ENCODE measurements around the gene GRIFIN.

Gene GRIFIN

DNA sequence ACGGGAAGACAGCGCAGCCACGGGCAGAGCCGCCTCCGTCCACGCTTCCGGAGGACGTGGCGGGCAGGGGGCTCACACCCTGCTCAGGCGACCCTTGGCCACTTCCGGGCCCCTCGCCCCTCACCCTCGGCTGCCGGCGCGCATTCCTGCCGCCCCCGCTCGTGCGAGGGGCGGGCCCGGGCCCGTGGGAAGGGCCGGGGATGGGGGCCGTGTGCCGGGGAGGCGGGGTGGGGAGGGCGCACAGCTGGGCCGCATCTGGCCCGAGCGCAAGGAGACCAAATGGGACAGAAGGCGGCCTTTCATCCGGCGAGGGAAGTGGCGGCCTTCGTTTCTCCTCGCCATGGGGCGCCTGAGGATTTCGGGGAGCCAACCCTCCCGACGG lies 42.5 kb upstream of the GRIFIN start:
- TF ChIP-seq JUND (IDR thresholded peaks at IDR 0.05; ENCODE audit: low read depth), result no peak
- no peak for DNase-seq (ENCODE audit: low read depth in 1 of 2, low spot score in 1 of 2)
- in situ Hi-C loops (cut with HindIII; ENCODE audit: low pct_unique_long_range_greater_than_20kb, low sequenced_read_pairs), result no loop called here

DNA sequence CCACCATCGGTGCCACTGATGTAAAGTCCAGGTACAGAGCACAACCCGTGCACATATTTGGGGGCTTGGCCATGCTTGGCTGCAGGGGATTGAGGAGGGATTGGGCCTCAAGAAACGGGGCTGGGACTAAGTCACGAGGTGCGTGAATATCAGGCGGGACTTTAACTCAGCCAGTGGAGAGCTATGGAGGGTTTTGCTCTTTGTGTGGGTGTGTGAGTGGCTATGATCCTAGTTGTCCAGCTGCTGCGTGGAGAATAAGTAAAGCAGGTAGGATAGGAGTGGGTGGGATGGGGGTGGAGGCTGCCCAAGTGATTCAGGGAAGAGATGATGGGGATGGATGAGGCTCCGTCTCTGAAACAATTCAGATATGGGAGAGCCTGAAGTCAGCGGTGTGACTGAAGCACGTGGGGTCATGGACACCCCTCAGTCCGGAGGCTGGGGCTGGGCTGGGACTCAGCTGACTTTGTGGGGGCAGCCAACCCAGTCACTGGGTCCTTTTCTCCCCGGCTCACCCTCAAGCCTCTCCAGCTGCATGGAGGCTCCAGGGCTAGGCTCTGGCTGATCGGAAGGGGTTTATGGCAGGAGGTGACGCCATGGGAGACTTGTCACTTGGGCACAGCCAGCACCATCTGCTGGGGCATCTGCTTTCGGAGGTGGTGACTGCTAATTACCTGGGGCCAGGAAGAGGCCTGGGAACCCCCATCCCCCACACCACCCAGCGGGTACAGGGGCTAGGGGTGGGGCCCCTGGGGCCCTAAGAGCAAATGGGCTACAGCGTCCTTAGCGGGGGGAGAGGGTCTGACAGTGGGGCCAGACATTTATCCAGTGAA lies 41.7 kb upstream of the GRIFIN start:
- in situ Hi-C loops (cut with HindIII; ENCODE audit: low pct_unique_long_range_greater_than_20kb, low sequenced_read_pairs), result no loop called here
- no peak for TF ChIP-seq JUND (IDR thresholded peaks at IDR 0.05; ENCODE audit: low read depth)
- DNase-seq (ENCODE audit: low read depth in 1 of 2, low spot score in 1 of 2), result no peak

DNA sequence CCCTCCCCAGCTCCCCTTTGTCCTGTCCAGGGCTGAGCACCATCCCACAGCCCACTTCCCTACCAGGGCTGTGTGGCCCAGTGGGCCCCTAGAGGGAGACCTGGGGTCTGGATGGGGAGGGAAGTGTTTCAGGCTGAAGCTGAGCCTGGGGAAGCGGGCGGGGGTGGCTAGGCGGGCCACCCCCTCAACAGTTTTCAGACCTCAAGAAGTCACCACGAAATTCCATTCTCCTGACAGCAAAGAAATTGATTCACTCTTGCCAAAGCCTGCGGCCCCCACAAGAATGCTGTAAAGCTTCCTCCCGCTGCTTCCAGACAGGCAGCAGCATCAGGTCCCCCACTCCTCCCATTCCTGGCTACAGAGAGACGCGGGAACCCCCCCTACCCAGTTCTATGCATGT lies 40.8 kb upstream of the GRIFIN start:
- no peak for TF ChIP-seq JUND (IDR thresholded peaks at IDR 0.05; ENCODE audit: low read depth)
- no peak for DNase-seq (ENCODE audit: low read depth in 1 of 2, low spot score in 1 of 2)

DNA sequence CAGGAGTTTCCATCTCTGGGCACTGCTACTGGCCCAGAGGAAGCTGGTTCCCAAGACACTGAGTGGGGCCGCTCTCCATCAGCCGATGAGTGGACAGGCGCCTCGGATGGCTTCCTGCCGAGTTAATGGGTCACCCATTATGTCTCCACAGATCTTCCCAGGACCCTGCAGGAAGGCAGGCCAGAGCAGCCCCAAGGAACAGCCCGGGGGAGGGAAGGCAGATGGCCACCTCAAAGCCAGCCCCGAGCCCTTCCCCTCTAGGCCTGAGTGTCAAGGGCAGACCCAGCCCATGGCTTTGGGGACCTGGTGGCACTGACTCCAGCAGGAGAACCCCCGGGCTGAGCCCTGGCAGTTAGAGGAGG lies 40.0 kb upstream of the GRIFIN start:
- in situ Hi-C loops (cut with HindIII; ENCODE audit: low pct_unique_long_range_greater_than_20kb, low sequenced_read_pairs), result no loop called here
- no peak for TF ChIP-seq JUND (IDR thresholded peaks at IDR 0.05; ENCODE audit: low read depth)
- DNase-seq (ENCODE audit: low read depth in 1 of 2, low spot score in 1 of 2), result no peak

More for the DNA sequence above, 40.8 kb upstream of the GRIFIN start:
- in situ Hi-C loops (cut with HindIII; ENCODE audit: low pct_unique_long_range_greater_than_20kb, low sequenced_read_pairs), result no loop called here

DNA sequence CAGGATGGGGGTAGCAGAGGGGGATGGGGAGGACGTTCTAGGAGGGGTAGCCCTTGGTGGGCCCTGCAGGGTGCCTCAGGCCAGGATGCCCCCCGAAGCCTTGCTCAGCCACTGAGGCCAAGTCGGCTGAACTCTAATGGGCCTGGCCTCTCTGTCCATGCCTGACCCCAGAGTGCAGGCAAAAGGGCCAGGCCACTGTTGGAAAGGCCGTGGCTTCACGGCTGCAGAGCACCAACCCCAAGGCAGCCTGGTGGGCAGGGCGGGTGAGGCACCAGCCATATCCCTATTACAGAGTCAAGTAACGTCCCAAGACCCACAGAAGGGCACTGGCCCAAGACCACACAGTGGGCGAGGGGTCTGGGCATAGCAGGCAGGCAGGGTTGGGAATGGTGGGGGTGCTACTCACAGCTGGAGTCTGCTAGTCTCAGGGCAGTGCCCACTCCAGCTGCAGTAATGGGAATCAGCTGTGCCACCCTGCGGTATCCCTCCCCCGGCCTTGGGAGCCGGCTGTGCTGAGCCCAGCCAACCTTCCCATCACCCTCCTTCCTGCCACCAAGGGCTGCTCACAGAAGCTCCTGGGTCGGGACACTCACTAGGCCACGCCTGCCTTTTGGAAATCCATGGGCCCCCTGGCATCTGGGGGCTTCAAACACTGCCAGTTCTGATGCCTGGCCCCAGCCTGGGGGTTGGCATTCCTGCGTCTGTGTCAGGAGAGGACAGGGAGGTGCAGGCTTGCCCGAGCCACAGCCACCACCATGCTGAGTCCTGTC lies 39.4 kb upstream of the GRIFIN start:
- no peak for TF ChIP-seq JUND (IDR thresholded peaks at IDR 0.05; ENCODE audit: low read depth)
- in situ Hi-C loops (cut with HindIII; ENCODE audit: low pct_unique_long_range_greater_than_20kb, low sequenced_read_pairs), result no loop called here
- no peak for DNase-seq (ENCODE audit: low read depth in 1 of 2, low spot score in 1 of 2)

DNA sequence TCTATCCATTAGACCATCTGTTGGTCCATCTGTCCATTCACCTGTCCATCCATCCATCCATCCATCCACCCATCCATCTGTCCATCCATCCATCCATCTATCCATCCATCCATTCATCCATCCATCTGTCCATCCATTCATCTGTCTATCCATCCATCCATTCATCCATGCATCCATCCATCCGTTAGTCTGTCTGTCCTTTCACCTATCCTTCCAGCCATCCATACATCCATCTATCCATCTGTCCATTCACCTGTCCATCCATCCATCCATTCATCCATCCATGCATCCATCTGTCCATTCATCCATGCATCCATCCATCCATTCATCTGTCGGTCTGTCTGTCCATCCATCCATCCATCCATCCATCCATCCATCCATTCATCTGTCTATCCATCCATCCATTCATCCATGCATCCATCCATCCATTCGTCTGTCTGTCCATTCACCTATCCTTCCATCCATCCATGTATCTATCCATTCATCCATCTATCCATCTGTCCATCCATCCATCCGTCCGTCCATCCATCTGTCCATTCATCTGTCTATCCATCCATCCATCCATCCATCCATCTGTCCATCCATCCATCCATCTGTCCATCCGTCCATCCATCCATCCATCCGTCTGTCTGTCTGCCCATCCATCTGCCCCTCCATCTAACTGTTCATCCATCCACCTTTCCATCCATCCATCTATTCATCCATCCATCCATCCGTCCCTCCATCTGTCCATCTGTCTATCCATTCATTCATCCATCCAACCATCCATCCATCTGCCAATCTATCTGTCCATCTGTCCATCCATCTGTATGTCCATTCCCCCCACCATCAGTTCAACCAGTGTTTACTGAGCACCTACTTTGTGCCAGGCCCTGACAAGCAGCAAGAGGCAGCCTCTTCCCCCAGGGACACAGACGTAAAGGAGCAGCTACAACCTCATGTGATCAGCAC lies 38.5 kb upstream of the GRIFIN start:
- TF ChIP-seq JUND (IDR thresholded peaks at IDR 0.05; ENCODE audit: low read depth), result no peak
- in situ Hi-C loops (cut with HindIII; ENCODE audit: low pct_unique_long_range_greater_than_20kb, low sequenced_read_pairs), result no loop called here
- no peak for DNase-seq (ENCODE audit: low read depth in 1 of 2, low spot score in 1 of 2)

DNA sequence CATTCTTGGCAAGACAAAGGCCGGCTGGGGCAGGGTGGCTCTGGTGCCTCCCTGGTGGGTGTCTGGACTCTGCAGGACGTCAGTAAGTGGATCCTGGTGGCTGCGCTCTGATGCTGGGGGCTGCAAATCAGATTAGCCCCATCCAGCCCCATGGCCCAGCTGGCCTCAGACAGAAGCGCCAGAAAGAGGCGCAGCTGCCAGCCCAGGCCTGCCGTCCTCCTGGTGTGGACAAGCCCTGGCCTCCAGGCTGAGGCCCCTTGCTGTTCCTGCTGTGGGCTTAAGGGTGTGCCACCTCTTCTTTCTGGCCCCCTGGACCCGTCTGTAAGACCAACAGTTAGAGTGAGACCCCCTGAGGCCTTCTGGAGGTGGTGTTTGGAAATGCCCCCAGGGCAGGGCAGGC lies 37.5 kb upstream of the GRIFIN start:
- TF ChIP-seq JUND (IDR thresholded peaks at IDR 0.05; ENCODE audit: low read depth), result no peak
- no peak for DNase-seq (ENCODE audit: low read depth in 1 of 2, low spot score in 1 of 2)
- in situ Hi-C loops (cut with HindIII; ENCODE audit: low pct_unique_long_range_greater_than_20kb, low sequenced_read_pairs), result no loop called here

DNA sequence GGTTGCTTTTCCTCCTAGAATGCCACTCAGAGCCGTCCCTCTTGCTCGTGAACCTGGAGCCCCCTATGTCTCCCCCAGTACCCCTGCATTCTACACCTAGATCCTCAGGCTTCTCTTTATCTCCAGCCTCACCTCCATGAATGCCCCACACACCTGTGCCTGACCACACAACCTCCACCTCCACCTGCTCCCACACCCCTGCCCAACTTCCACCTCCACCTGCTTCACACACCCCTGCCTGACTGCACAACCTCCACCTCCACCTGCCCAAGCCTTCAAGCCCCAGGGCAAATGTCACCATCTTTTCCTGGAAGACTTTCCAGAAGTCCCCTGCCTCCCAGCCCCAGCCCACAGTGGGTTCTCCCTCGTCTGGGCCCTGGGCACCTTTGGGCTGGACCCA lies 36.5 kb upstream of the GRIFIN start:
- in situ Hi-C loops (cut with HindIII; ENCODE audit: low pct_unique_long_range_greater_than_20kb, low sequenced_read_pairs), result no loop called here
- no peak for DNase-seq (ENCODE audit: low read depth in 1 of 2, low spot score in 1 of 2)
- no peak for TF ChIP-seq JUND (IDR thresholded peaks at IDR 0.05; ENCODE audit: low read depth)

DNA sequence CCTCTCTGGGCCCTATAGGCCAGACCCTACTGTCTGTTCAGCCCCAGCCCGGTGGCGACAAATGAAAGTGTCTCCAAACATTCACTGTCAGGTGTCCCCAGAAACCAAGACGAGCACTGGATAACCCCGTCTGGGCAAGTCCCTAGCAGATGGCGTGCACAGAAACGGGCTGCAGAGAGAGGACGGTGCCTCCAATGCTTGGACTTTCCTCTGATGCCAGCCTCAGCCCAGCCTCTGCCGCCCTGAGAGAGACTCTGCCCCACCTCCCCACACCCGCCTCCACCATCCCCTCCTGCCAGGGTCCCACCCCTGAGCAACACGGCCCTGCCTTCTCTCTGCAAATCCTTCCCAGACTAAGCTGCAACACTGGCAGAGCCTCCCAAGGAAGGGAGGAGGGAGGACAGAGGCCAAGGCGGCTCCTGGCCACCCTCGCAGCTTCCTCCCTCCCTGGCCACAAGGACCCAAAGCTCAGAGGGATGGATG lies 36.0 kb upstream of the GRIFIN start:
- in situ Hi-C loops (cut with HindIII; ENCODE audit: low pct_unique_long_range_greater_than_20kb, low sequenced_read_pairs), result no loop called here
- TF ChIP-seq JUND (IDR thresholded peaks at IDR 0.05; ENCODE audit: low read depth), result no peak
- peak in 1 of 2 experiments; percentile 63 for DNase-seq (ENCODE audit: low read depth in 1 of 2, low spot score in 1 of 2)

DNA sequence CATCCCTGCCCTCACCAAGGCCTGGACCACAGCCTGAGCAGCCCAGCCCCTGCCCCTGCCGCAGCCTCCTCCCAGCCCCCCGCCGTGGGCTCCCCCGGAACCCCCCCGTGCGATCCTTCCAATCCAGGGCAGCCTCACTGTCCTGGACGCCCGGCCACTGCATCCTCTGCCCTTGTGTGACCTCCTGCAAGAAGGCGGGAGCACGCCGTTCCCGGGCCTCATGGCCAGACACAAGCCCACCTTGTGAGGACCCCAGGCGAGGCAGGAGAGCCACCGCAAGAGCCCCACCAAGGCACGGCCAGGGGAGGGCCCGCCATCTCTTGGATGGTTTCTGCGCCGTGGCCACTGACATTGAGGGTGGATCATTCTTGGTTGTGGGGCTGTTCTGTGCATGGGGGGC lies 35.6 kb upstream of the GRIFIN start:
- in situ Hi-C loops (cut with HindIII; ENCODE audit: low pct_unique_long_range_greater_than_20kb, low sequenced_read_pairs), result no loop called here
- DNase-seq (ENCODE audit: low read depth in 1 of 2, low spot score in 1 of 2), result no peak
- no peak for TF ChIP-seq JUND (IDR thresholded peaks at IDR 0.05; ENCODE audit: low read depth)

DNA sequence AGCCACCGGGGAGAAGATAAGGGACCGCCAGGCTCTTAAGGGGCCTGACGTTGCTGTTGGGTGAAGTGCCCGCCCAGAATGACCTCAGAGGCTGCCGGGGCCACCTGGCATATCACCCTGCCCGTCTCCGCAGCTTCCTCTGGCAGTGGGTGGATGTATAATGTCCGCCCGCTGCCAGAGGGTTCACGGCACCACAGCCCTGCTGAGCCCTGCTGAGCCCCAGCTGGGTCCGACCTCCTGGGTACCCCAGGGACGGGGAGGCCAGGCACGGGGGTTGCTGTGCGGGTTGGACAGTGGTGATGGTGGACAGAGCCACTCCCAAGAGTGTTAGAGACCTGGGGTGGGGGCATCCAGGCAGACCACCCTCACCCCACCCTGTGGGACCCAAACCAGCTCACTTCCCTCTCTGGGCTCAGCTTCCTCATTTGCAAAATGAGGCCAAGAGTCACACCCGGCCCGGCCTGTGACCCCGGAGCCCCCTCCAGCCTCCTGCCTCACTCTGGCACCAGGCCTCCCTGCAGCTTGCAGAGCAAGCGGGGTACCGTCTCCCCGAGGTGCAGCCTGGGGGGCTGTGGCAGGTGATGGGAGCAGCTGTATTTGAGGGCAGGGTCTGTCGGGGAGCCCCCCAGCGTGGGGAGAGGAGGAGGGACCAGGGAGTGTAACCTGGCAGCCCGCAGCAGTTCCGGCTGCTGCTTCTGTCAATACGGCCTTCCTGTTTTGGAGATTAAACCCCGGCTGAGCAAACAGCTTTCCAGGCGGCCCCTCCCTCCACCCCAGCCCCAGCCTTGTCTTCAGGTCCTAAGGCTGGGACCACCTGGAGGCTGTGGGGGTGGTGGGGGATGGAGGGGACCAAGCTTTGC lies 34.9 kb upstream of the GRIFIN start:
- in situ Hi-C loops (cut with HindIII; ENCODE audit: low pct_unique_long_range_greater_than_20kb, low sequenced_read_pairs), result no loop called here
- TF ChIP-seq JUND (IDR thresholded peaks at IDR 0.05; ENCODE audit: low read depth), result no peak
- peak; percentile 77 to 92 for DNase-seq (ENCODE audit: low read depth in 1 of 2, low spot score in 1 of 2)
